GM10266 (cell line): Measurements from ENCODE around the gene RHOU.

Experiments
- DNase-seq: peaks from one replicate; pipeline ENCODE4 v3.0.0; 2012; ENCODE audit errors: extremely low spot score
- TF ChIP-seq, protein P1 (sequence below): IDR thresholded peaks from 2 replicates; pipeline ENCODE4 v1.5.1; 2012; ENCODE audit warnings: mild to moderate bottlenecking, low read depth; ENCODE audit not compliant: control insufficient read depth, insufficient read depth; ENCODE audit errors: missing control alignments

The RHOU gene

DNA sequence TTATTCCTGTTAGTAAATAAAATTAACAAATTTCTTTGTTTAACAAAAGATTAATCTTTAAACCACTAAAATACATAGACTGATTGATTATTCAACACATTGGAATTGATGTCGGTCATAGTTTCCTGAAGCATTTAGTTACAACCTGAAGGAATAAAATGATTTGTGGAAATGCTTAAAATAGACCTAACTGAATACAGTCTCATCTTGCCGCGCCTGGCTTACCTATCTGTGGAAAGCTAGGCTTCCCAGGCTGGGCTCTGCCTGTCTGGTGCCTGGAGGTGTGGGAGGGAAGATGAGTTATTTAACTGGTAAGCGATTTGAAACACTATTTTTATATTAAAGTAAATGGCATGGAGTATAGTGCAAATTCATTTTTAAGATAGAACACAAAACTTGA lies 10.2 kb downstream of the RHOU start:
- DNase-seq, result no peak
- TF ChIP-seq, protein P1, sequence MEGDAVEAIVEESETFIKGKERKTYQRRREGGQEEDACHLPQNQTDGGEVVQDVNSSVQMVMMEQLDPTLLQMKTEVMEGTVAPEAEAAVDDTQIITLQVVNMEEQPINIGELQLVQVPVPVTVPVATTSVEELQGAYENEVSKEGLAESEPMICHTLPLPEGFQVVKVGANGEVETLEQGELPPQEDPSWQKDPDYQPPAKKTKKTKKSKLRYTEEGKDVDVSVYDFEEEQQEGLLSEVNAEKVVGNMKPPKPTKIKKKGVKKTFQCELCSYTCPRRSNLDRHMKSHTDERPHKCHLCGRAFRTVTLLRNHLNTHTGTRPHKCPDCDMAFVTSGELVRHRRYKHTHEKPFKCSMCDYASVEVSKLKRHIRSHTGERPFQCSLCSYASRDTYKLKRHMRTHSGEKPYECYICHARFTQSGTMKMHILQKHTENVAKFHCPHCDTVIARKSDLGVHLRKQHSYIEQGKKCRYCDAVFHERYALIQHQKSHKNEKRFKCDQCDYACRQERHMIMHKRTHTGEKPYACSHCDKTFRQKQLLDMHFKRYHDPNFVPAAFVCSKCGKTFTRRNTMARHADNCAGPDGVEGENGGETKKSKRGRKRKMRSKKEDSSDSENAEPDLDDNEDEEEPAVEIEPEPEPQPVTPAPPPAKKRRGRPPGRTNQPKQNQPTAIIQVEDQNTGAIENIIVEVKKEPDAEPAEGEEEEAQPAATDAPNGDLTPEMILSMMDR, result no peak

DNA sequence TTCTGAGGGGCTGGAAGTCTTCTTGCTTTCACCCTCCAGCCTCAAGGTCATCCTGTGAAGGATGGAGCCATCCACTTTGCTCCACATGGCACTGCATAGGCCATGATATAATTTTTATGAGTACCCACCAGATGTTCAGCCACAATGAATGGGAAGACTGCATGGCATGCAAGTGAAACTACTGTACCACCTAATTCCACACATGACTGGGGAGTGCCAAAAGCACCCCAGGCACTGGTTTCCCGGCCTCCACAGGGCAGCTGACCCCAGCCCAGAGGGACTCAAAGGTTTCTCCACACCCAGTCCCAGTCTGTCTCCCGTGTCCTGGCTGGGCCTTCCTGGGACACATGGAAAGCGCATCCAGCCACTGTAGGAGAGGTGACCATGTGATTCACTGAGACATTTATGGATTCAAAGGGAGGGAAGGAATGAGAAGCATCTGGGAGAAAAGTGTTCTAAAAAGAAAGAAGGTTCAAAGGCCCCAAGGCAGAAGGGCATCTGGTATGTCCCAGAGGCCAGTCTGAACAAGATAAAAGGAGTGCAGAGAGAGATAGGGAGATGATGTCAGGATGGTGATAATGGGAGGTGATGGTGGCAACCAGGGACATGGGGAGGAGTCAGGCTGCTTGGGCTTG lies 12.1 kb downstream of the RHOU start:
- no peak for DNase-seq
- TF ChIP-seq, protein P1, result no peak

DNA sequence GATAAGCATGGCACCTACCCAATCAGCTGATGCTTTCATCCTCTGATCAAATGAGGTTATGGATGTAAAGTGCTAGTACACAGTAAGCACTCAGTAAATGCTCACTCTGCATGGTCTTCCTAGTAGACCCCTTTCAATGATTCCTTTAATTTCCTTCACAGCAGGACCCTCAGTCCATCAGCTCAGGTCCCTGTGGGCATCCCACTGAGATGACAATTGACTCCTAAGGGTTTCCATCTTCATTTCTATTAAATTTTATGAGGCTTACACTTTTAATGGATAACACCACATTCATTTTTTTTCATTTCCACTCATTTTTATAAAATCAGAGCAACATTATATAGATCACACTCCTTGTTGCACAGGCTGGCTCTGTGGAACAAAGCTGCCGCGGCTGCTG lies 12.8 kb downstream of the RHOU start:
- TF ChIP-seq, protein P1, result no peak

DNA sequence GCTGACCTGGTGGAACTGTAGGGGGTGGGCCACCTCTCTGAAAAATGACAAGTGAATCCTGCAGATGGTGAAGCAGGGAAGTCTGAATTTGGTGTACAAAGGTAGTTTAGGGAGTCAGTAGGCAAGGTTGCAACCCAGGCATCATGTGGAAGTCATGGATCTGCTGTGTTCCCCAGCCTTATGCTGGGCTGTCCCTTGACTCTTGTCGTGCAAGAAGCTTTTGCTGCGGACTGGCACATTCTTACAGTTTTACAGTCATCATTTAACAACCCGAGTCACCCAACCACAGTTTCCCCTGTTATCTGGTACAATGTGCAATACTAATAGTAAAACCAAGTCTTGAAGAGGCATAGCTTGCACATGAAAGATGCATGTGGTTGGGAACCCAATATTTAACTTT lies 13.2 kb downstream of the RHOU start:
- TF ChIP-seq, protein P1, result no peak
- DNase-seq, result no peak

More for the DNA sequence above, 12.8 kb downstream of the RHOU start:
- DNase-seq, result no peak

DNA sequence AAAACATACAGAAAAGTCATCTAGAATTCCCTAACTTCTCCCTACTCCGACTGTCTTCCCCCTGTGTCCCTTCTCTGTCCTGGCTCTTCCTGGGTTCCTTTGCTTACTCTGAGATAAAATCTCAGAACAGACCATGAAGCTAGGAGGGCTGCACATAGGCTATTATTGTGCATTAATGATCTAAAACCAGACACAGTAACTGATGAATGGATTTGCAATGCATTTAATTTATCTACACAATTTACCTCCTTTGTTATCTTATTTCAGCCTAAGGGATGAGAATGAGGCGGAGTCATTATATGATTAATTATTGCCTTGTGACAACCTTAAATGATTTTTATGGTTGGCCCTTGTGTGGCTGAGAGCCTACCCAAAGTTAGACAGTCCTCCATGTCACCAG lies 14.5 kb downstream of the RHOU start:
- no peak for DNase-seq
- TF ChIP-seq, protein P1, result no peak

DNA sequence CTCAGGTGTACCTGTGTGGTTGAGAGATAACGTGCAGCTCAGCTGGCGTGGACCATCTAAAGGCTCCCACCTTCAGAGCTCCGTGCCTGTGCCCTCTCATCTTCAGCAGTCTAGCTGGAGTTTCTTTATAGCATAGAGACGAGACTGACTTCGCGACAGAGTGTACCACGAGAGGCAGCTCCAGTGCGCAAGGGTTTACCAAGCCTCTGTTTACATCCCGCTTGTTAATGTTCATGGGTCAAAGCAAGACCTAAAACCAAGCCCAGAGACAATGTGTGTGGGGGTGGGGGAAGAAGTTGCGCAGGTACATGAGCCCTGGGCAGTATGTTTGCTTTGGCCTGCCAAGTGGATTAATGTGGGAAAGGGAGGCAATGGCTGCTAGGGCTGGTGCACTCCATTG lies 15.6 kb downstream of the RHOU start:
- no peak for DNase-seq
- TF ChIP-seq, protein P1, result no peak

DNA sequence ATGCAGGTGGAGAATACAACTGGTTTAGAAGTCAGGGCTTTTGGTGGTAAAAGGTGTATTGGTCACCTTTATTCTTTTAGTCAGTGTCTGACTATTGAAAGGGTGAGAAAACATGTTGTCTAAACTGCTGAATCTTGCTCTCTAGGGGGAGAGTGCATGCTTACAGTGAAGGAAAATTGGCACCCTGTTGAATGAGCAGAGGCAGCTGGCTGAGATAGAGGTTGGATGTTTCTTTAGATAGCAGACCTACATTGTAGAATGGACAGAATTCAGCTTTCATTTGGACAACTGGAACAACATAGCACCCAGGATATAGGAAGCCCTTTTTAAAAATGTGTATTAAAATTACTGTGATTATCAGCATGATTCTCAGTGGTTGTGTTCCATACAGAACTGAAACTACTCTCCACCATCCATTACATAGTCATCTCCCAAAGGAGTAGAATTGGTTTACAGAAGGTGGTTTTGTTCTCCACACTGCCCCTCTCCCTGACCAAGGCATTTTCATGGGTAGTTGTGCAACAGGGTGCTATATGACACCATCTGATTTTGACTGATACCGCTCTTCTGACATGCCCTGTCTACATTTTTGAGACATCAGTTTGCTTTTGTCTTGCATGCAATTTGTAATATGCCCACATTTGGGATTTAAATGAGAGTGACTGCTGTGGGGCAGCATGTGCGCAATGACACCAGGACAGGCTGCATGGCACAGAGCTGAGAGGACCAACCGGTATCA lies 16.2 kb downstream of the RHOU start:
- TF ChIP-seq, protein P1, result no peak

More for the DNA sequence above, 16.2 kb downstream of the RHOU start:
- DNase-seq, result no peak
